Hepatocyte (in vitro differentiated cells): ENCODE measurements around the gene OBSCN. TPM values are rescaled to one million over a fixed set of nuclear protein-coding genes. Genes with fewer than 3 reads are reported as not detected.

ENCODE experiments used
- DNase-seq: peaks from one replicate; pipeline ENCODE4 v3.0.0-alpha.2; 2016; ENCODE audit warnings: low spot score
- H2AFZ ChIP-seq: fragments of 200-600 bp; sonication (generic); 2 replicates; pipeline ENCODE4 v1.6.0; 2016; ENCODE audit warnings: antibody characterized with exemption, mild to moderate bottlenecking
- H3K27ac ChIP-seq: fragments of 200-600 bp; sonication (generic); 2 replicates; pipeline ENCODE4 v1.5.1; 2016; ENCODE audit warnings: mild to moderate bottlenecking
- H3K27me3 ChIP-seq: fragments of 200-600 bp; sonication (generic); 2 replicates; pipeline ENCODE4 v1.6.1; 2016
- H3K36me3 ChIP-seq: fragments of 200-600 bp; sonication (generic); replicated peaks from 2 replicates; pipeline ENCODE4 v1.5.1; 2016; ENCODE audit warnings: low read depth; ENCODE audit not compliant: insufficient read depth
- H3K4me1 ChIP-seq: fragments of 200-600 bp; sonication (generic); 2 replicates; pipeline ENCODE4 v1.5.1; 2016; ENCODE audit warnings: mild to moderate bottlenecking, moderate library complexity; ENCODE audit not compliant: insufficient read depth
- H3K4me2 ChIP-seq: fragments of 200-600 bp; sonication (generic); 2 replicates; pipeline ENCODE4 v1.6.0; 2016
- H3K4me3 ChIP-seq: fragments of 200-600 bp; sonication (generic); 2 replicates; pipeline ENCODE4 v1.5.1; 2016; ENCODE audit warnings: mild to moderate bottlenecking
- H3K79me2 ChIP-seq: fragments of 200-600 bp; sonication (generic); 2 replicates; pipeline ENCODE4 v1.6.0; 2017; ENCODE audit warnings: mild to moderate bottlenecking
- H3K9me2 ChIP-seq: fragments of 200-600 bp; sonication (generic); replicated peaks from 2 replicates; pipeline ENCODE4 v1.6.0; 2017; ENCODE audit warnings: mild to moderate bottlenecking; ENCODE audit not compliant: insufficient read depth
- H3K9me3 ChIP-seq: fragments of 200-600 bp; sonication (generic); 2 replicates; pipeline ENCODE4 v1.5.1; 2016; ENCODE audit warnings: low read depth, mild to moderate bottlenecking
- H4K20me1 ChIP-seq: fragments of 200-600 bp; sonication (generic); 2 replicates; pipeline ENCODE4 v1.6.0; 2016; ENCODE audit warnings: mild to moderate bottlenecking; ENCODE audit not compliant: insufficient read depth, poor library complexity, severe bottlenecking
- EZH2 ChIP-seq: fragments of 200-600 bp; sonication (generic); IDR thresholded peaks from 2 replicates; pipeline ENCODE4 v1.6.1; 2016; ENCODE audit warnings: antibody characterized with exemption, mild to moderate bottlenecking, borderline replicate concordance
- EZH2phosphoT487 ChIP-seq: fragments of 200-600 bp; sonication (generic); IDR thresholded peaks from one replicate; pipeline ENCODE4 v1.6.1; 2018; ENCODE audit warnings: antibody characterized with exemption, mild to moderate bottlenecking, low read depth, moderate library complexity; ENCODE audit not compliant: unreplicated experiment, severe bottlenecking
- WGBS: methylation state at CpG from one replicate; pipeline ENCODE4 v1.1.6; 2016; ENCODE audit warnings: low lambda C conversion rate; ENCODE audit errors: missing lambda C conversion rate; 5-methylcytosine and 5-hydroxymethylcytosine counted together
- polyA plus RNA-seq: library from polyadenylated mRNA; unstranded; fragments of >200 nt; fragmentation: Nextera tagmentation; extraction: Ambion mirVana; gene quantifications from 2 replicates; pipeline ENCODE4 v1.2.1, GENCODE V29; 2016
- total RNA-seq: library from RNA; depleted of rRNA; stranded (reverse); fragments of >200 nt; gene quantifications from 2 replicates; pipeline ENCODE4 v1.2.3, GENCODE V29; 2014
- TF ChIP-seq, protein P1 (sequence below): fragments of 200-600 bp; sonication (generic); IDR thresholded peaks from 2 replicates; pipeline ENCODE4 v1.5.1; 2016; ENCODE audit warnings: antibody characterized with exemption, mild to moderate bottlenecking; ENCODE audit not compliant: poor library complexity

The OBSCN gene
- total and polyA plus RNA-seq, 2 experiments from 2014 or later = 15.0 to 22.4 TPM

DNA sequence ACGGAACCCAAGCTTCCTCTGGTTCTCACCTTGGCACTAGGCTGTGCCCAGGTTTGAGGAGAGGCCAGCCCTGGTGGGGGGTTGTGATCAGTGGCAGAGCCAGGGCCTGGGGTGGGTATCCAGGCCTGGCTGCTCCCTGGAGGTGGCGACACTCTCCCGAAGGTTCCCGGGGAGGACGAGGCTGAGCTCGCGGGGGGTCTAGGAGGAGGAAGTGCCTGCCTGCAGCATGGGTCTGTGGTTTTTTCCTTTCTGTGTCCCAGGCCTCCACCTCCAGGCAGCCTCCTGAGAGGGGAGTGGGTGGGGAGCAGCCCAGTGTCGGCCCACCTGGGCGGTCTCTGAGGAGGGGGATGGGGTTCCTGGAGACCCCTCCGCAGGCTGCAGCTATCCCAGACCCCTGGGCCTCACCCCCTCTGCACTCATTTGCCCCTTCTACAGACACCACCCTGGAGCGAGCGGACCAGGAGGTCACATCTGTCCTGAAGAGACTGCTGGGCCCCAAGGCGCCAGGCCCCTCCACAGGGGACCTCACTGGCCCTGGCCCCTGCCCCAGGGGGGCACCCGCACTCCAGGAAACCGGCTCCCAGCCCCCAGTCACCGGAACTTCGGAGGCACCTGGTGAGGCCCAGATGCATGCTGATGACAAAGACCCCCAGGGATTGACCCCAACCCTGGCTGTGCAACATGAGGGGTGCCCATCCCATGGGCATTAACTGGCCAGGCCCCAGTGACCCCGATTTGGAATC lies 154.5 kb downstream of the OBSCN start:
- H3K79me2 ChIP-seq = no peaks in the 10 kb centered on the region
- 89% methylated on average over 18 of the region's 18 CpGs for WGBS
- no peaks in the 10 kb centered on the region for H3K9me3 ChIP-seq
- TF ChIP-seq EZH2 = no peak
- TF ChIP-seq, protein P1, sequence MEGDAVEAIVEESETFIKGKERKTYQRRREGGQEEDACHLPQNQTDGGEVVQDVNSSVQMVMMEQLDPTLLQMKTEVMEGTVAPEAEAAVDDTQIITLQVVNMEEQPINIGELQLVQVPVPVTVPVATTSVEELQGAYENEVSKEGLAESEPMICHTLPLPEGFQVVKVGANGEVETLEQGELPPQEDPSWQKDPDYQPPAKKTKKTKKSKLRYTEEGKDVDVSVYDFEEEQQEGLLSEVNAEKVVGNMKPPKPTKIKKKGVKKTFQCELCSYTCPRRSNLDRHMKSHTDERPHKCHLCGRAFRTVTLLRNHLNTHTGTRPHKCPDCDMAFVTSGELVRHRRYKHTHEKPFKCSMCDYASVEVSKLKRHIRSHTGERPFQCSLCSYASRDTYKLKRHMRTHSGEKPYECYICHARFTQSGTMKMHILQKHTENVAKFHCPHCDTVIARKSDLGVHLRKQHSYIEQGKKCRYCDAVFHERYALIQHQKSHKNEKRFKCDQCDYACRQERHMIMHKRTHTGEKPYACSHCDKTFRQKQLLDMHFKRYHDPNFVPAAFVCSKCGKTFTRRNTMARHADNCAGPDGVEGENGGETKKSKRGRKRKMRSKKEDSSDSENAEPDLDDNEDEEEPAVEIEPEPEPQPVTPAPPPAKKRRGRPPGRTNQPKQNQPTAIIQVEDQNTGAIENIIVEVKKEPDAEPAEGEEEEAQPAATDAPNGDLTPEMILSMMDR = no peak
- no peak for TF ChIP-seq EZH2phosphoT487
- H3K27ac ChIP-seq = no peak overlapping the region
- no peaks in the 10 kb centered on the region for H3K9me2 ChIP-seq
- H4K20me1 ChIP-seq = no peaks in the 10 kb centered on the region
- no peak overlapping the region for H3K4me3 ChIP-seq
- no peaks in the 10 kb centered on the region for H3K36me3 ChIP-seq
- no peak overlapping the region for H2AFZ ChIP-seq
- no peak overlapping the region for H3K4me2 ChIP-seq
- H3K4me1 ChIP-seq = no peaks in the 10 kb centered on the region
- DNase-seq = no peak
- no peaks in the 10 kb centered on the region for H3K27me3 ChIP-seq

DNA sequence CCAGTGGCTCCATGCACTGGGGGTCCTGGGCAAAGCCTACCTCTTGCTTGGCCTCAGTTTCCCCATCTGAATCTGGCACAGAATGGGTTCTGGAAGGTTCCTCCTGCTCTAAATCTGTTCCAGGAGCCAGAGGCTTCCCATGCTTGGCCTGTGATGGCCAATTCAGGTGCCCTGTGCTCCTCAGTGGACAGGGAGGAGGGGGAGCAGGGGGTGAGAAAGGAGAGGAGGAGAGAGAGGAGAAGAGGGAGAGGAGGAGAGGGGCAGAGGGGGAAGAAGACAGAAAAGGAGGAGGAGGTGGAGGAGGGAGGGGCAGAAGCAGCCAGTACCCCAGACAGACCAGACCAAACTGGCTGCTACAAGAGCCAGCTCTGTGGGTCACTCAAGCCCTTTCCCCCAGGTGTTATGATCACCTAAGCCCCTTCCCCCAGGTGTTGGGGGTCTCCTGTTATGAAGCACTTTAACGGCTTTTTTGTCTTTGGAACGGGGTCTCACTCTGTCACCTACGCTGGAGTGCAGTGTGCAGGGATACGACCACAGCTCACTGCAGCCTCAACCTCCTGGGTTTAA lies 155.1 kb downstream of the OBSCN start:
- Histone ChIP-seq H3K79me2 (no peaks in the 10 kb centered on the region), H3K27me3 (no peaks in the 10 kb centered on the region), H3K9me3 (no peaks in the 10 kb centered on the region), H3K27ac (no peak overlapping the region), H3K9me2 (no peaks in the 10 kb centered on the region), H2AFZ (no peak overlapping the region), H3K4me2 (no peak overlapping the region), H3K36me3 (no peaks in the 10 kb centered on the region), H4K20me1 (no peaks in the 10 kb centered on the region), H3K4me3 (no peak overlapping the region), H3K4me1 (no peaks in the 10 kb centered on the region)
- TF ChIP-seq EZH2 = no peak
- TF ChIP-seq, protein P1 = no peak
- TF ChIP-seq EZH2phosphoT487 = no peak
- DNase-seq = no peak
- WGBS = 96% methylated on average over 4 of the region's 4 CpGs

DNA sequence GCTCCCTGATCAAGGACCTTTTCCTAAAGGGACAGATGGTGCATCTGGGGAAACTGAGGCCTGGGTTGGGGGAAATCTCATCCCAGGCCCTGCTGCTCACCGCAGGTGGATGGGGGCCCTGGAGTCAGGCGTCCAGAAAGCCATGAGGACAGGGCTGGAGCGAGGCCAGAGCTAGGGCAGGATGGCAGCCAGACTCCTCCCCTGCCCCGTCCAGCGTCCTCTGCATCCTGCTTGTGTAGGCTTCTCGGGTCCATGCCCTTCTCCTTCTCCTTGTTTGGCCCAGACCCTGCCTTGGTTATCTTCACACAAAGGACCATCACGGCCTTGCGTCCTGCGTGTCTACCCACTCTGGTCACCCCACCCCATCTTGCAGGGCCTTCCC lies 155.8 kb downstream of the OBSCN start:
- H3K4me1 ChIP-seq = no peaks in the 10 kb centered on the region
- no peaks in the 10 kb centered on the region for H3K9me3 ChIP-seq
- H3K27ac ChIP-seq = no peak overlapping the region
- no peak for DNase-seq
- no peak overlapping the region for H3K4me2 ChIP-seq
- no peaks in the 10 kb centered on the region for H4K20me1 ChIP-seq
- H3K9me2 ChIP-seq = no peaks in the 10 kb centered on the region
- TF ChIP-seq EZH2 = no peak
- H3K36me3 ChIP-seq = no peaks in the 10 kb centered on the region
- no peaks in the 10 kb centered on the region for H3K27me3 ChIP-seq
- no peaks in the 10 kb centered on the region for H3K79me2 ChIP-seq
- no peak overlapping the region for H2AFZ ChIP-seq
- 92% methylated on average over 9 of the region's 9 CpGs for WGBS
- H3K4me3 ChIP-seq = no peak overlapping the region

DNA sequence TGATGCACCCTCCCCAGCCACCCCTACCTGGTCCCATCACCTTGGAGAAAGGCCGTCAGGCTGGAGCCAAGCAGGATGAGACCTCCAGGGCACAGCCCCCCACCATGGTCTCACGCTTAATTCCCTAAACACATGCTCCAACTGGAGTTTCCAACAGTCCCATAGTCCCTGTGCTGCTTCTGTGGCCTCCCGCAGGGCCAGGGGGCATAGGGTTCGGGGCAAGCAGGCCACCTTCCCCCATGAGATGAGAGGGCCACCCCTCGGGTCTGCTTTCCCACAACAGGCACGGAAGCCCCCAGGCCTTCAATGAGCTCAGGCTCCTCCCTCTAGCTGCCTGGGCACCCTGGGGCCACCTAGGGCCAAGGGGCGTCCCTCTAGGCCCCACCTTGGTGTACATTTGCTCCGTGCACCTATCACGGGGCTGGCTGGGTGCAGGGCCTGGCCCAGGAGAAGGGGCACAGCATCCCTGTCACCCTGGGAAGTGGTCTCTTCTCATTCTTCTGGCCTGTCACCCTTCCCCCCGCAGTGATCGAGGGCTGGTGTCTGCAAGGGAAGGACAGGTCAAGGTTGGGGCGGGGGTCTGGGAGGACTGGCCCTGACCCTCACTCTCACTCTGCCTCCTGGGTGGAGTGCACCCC lies 156.3 kb downstream of the OBSCN start:
- 92% methylated on average over 12 of the region's 12 CpGs for WGBS
- H3K4me2 ChIP-seq = no peak overlapping the region
- no peak overlapping the region for H3K4me3 ChIP-seq
- no peak overlapping the region for H3K27ac ChIP-seq
- no peaks in the 10 kb centered on the region for H3K36me3 ChIP-seq
- H3K4me1 ChIP-seq = no peaks in the 10 kb centered on the region
- TF ChIP-seq EZH2 (no peak), EZH2phosphoT487 (no peak)
- TF ChIP-seq, protein P1 = no peak
- no peaks in the 10 kb centered on the region for H3K79me2 ChIP-seq
- H2AFZ ChIP-seq = no peak overlapping the region
- no peaks in the 10 kb centered on the region for H3K9me3 ChIP-seq
- no peak for DNase-seq
- no peaks in the 10 kb centered on the region for H4K20me1 ChIP-seq
- no peaks in the 10 kb centered on the region for H3K27me3 ChIP-seq
- H3K9me2 ChIP-seq = no peaks in the 10 kb centered on the region
